ENCODE data around the gene MAPT.
A peak's percentile ranks its signal among the peaks of the same experiment; 100 is the strongest.

MAPT gene

DNA sequence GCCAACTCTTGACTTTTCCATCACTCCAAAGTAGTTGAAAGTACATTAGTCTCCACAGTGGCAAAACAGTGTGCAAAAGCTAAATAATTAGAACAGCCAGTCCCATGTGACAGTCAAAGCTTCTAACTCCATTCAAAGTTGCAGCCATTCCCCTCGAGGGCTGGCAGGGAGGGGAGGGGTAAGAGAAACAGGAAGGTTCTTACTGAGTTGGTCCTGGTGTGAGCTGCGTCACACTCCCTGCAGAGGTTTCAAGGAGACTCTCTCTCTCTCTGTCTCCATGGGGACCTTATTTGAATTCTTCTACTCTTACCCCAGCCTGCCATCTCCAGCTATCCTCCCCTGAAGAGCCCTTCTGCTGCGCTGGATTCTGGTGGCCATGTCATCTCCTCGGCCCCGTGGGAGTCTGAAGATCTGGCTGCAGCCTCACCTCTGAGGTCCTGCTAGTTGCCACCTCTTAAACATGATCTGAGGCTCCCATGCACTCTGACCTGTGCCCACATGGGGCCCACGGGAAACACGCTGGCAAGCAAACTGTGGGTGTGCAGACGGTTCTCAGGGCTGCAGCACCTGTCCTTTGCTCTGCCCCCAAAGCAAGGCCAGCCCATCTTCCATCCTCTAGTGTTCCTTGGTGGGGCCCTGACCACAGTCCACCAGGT is 81.4 kb downstream of the MAPT start:
- DNase-seq: peak; percentile 40

DNA sequence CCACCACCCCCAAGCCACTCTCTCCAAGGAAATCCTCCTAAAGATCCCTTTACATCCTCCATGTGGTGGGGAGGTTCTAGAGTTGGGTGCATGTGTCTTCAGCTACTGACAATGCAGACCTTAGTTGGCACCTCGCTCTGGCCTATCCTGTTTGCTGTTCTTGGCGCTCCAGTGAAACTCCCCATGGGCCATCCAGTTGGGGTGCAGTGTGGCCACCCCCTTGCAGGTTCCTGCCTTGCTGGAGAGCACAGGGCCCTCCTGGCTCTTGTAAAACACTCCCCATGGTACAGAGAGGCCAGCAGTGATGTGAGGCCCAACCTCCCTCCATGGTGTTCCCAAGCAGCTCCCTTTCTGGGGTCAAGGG is 82.0 kb downstream of the MAPT start:
- DNase-seq: no peak

DNA sequence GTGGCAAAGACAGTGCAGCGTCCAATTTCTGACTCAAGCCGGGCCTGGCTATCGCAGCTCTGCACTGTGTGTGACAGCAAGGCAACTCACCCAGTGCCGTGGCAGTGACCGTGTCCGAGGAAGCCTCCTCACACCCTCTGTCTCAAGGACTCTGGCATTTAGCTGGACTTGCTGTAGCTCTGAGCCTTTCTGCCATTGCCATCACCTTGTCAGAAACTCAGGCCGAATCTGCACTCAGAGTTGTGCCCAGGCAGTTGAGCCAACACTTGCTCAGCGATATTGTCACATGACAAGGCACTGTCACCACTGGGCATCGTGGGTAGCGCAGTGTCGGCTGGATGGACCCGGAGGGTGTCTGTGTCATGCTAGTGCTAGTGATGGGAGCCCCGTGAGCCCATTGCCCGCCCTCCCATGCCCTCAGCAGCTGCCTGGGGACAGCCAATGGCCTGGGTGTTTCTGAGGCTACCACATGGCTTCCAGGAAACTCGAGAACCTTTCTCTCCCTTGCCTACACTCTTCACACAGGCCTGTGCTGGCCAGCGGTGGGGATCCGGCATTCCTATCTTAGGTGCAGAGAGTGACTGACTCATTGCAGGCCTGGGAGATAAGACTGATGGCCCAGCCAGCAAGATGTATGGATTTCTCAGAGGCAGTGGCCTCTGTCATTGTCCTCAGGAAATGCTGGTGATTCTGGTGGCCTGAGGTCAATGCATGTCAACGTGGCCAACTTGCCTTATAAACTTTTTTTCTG is 82.6 kb downstream of the MAPT start:
- DNase-seq: no peak

DNA sequence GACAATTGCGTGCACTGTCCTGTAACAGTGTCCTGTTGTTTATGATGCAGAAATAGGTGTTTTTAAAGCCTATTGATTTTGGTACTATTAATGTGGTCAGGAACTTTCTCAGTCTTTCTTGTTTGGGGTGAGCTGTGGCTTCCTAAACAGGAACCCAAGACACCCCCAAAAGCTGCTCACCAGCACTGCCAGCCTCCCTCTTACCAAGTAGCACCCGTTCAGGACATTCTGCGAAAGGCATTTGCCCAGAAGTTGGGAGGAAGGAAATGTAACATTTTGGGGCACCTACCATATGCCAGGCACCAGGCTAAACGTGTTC is 83.1 kb downstream of the MAPT start:
- DNase-seq: no peak

DNA sequence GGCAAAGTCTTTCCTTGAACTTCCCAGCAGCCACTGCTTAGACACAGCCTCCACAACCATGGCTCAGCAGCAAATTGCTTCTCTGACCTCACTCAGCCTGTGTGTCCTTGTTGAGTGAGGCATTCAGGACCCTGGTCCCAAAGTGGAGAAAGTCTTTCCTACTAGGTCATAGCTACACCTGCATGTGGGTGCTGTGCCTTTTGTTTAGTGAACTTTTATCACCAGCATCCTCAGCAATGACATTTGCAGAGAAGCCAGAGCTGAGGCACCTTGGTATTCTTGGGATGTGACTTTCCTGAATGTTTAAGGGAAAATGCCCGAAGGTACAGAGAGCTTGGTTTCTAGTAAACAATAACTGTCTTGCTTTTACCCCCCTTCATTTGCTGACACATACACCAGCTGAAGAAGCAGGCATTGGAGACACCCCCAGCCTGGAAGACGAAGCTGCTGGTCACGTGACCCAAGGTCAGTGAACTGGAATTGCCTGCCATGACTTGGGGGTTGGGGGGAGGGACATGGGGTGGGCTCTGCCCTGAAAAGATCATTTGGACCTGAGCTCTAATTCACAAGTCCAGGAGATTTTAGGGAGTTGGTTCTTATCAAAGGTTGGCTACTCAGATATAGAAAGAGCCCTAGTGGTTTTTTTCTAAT is 83.7 kb downstream of the MAPT start:
- no peak for DNase-seq

DNA sequence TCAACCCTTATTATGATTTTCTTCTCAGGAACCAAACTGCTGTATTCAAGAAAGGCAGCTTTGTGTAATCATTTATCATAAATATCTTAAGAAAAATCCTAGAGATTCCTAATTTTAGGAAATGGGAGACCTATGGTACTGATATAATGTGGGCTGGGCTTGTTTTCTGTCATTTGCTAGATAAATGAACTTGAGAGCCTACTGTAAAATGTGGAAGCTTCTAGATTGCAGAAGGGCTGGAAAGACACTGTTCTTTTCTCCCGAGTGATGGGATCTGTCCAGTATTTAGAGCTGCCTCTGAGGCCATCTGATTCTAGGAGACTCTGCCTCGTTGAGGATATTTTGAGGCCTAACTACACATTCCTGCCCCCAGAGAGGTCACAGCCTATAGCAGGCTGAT is 84.8 kb downstream of the MAPT start:
- no peak for DNase-seq

DNA sequence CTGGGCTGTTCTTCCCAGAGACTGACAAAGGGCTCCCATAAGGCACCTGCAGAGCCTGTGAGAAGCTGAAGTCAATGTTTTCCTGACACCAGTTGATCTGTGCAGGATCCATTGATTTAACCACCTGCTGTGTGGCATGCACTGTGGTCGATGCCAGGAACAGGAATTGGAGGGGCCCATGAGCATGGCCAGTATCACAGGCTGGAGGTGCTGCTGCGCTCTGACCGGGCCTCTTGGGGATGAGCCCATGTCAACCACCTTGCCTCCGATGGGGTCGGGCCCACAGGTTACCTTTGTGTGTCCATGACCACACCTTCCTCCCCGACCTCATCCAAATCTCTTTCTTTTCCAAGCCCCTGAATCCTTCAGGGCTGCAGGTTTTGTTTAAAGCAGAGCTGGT is 86.5 kb downstream of the MAPT start:
- DNase-seq: no peak

DNA sequence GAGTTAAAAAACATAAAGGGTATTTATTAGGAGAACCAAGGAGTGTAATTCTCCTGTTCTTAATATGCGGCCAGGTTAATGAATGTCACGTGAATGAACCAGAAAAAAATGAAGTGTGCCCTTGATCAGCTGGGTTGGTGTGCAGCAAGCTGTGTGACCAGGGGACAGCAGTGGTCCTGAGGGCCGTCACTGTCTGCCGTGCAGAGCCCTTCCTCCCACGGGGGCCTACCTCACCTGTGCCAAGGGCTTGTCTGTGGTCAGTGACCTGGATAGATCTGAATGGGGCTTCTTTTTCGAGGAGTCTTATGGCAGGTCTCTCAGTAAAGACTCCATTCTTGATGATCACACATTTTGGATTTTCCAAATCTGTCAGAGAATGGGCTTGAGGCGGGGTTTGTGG is 87.0 kb downstream of the MAPT start:
- no peak for DNase-seq

DNA sequence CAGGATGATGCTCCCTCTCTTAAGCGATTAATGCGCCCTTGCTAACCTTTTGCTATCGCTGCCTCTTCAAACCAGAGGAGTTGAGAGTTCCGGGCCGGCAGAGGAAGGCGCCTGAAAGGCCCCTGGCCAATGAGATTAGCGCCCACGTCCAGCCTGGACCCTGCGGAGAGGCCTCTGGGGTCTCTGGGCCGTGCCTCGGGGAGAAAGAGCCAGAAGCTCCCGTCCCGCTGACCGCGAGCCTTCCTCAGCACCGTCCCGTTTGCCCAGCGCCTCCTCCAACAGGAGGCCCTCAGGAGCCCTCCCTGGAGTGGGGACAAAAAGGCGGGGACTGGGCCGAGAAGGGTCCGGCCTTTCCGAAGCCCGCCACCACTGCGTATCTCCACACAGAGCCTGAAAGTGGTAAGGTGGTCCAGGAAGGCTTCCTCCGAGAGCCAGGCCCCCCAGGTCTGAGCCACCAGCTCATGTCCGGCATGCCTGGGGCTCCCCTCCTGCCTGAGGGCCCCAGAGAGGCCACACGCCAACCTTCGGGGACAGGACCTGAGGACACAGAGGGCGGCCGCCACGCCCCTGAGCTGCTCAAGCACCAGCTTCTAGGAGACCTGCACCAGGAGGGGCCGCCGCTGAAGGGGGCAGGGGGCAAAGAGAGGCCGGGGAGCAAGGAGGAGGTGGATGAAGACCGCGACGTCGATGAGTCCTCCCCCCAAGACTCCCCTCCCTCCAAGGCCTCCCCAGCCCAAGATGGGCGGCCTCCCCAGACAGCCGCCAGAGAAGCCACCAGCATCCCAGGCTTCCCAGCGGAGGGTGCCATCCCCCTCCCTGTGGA is 88.6 kb downstream of the MAPT start:
- DNase-seq: no peak

DNA sequence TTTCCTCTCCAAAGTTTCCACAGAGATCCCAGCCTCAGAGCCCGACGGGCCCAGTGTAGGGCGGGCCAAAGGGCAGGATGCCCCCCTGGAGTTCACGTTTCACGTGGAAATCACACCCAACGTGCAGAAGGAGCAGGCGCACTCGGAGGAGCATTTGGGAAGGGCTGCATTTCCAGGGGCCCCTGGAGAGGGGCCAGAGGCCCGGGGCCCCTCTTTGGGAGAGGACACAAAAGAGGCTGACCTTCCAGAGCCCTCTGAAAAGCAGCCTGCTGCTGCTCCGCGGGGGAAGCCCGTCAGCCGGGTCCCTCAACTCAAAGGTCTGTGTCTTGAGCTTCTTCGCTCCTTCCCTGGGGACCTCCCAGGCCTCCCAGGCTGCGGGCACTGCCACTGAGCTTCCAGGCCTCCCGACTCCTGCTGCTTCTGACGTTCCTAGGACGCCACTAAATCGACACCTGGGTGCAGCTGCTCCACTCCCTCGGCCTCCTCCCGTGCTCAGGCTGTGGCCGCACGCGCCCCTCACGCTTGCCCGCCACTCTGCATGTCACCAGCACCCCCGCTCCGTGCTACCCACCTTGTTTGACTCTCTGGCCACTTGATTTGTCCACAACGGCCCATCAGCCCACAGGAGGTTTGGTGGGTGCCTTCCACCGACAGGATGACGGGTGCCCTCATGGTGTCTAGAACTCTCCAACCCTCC is 89.4 kb downstream of the MAPT start:
- no peak for DNase-seq

DNA sequence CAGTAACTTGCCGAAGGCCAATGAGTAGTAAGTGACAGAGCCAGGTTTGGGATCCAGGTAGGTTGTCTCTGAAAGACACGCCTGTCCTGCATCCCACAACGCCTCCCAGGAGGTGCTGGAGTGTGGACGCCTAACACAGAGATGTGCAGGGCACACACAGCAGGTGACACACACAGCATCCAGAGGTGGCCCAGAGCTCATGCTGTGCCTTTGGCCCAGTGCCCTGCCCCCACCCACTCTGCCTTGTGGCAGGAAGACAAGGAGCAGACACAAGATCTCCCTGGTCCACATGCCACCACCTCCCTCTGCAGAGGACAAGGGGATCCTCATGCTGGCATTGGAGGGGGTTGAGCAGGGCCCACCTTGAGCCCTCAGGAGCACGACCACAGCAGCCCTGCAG is 90.0 kb downstream of the MAPT start:
- no peak for DNase-seq

DNA sequence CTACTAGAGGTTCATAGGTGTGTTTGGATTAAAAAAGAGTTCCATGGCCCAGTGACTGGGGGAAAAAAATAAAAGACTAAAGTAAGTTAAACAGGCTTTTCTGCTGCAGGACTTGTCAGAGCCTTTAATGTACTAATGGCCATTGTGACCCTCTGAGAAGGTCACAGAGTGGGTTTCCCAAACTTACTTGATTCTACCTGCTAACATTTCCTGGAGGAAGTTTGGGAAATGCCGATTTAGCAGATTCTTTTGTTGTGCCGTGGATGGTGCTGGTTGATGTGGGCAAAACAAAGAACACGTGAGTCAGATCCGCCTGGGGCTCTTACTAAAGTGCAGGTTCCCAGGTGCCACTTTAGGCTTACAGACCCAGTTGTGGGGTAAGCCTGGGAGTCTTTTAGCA is 91.1 kb downstream of the MAPT start:
- no peak for DNase-seq

DNA sequence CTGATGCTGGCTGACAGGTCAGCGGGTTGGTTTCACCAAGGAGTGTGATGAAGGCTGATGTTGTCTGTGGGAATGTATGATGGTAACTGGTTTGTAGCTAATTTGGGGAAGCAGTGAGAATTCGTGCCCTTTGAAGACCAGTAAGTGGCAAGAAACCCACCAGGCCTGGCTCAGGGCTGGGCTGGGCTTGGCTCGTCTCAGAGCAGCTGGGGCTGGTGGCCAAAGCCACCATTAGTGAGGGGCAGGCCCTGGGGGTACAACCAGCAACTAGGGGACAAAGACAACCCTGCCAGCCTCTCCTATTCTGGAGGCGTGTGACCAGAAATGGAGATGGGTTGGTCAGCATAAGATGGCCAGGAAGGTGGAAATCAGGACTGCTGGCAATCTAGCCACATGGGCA is 91.7 kb downstream of the MAPT start:
- no peak for DNase-seq

DNA sequence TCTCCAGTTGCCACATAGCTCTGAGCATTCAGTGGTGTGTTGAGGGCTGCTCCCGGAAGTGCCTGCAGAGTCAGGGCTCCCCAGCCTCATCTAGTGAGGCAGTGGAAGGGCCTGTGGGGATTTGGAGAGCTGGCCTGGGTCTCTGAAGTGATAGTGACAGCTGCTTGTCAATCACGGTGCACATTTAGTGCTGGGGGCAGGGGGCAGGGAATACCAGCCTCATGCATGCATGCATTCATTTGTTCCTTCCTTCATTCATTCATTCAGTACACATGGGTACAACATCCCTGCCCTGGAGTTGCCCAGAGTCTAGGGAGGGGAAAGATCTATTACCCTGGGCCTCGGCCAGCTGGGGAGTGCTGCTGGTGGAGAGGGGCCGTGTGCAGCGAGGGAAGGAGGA is 93.4 kb downstream of the MAPT start:
- DNase-seq: no peak

DNA sequence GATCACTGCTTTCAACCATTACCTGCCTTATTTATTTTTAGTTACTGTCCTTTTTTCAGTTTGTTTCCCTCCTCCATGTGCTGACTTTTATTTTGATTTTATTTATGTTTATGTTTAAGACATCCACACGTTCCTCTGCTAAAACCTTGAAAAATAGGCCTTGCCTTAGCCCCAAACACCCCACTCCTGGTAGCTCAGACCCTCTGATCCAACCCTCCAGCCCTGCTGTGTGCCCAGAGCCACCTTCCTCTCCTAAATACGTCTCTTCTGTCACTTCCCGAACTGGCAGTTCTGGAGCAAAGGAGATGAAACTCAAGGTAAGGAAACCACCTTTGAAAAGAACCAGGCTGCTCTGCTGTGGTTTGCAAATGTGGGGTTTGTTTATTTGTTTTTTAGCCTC is 95.4 kb downstream of the MAPT start:
- DNase-seq: no peak

DNA sequence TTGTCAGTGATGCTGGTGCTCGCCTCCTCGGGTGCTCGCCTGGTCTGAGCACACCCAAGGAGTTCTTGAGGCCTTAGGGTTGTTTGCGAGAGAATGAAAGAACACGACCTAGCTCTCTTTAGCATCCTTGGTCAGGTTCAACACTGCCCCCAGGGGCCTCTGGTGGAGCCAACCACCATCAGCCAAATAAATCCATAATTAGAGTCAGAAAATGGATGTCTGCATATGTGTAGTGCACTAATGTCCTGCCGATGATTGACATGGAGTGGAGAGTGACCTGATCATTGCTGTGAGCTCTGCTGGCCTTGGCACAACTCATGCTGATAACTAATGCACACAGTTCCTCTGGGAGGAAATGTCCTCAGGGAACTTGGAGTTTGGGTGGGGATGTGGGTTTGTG is 96.5 kb downstream of the MAPT start:
- DNase-seq: no peak

DNA sequence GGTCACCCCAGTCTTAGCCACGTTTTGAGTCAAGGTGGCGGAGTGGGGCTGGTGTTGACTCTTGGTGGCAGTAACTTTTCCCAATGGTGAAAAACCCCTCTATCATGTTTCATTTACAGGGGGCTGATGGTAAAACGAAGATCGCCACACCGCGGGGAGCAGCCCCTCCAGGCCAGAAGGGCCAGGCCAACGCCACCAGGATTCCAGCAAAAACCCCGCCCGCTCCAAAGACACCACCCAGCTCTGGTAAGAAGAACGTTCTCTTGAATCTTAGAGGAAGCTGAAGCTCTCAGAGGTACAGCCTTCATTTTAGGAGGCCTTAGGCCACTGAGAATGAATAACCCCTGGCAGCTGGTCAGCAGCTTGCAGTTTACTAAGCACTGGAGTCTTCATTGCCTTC is 97.0 kb downstream of the MAPT start:
- no peak for DNase-seq

DNA sequence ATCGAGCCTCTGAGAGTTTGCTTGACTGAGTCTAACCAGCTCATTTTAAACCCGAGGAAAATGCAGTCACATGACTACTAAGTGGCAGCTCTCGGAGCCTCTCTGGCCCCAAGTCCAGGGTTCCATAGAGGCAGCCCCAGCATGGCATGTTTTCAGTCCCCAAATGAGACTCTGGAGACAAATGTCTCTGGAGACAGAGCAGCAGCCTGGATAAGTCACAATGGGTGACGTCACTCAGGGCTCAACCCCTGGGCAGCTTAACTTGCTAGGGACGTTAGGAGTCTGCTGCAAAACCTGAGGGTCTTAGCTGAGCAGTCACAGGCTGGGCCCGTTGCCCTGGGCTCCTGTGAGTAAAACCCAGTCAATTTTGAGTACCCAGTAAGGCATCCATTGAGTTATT is 97.8 kb downstream of the MAPT start:
- DNase-seq: peak; percentile 17

DNA sequence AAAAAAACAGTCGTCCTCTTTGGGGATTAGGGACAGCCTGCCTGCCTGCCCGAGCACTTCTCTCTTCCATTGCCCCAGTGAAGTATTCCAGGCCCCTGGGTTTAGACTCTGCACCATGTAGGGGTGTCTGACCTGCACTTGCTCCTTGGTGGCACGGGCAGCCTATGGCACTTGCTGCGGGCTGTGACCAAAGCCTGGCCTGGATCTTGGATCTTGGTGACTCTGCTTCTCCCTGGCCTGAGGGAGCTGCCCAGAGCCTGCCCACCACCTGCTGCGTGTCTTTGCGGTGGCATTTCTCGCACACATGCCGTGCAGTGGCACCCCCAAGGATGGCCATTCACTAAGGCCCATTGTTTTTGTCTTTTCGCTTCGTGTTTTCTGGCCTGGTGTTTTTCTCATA is 98.5 kb downstream of the MAPT start:
- DNase-seq: no peak

DNA sequence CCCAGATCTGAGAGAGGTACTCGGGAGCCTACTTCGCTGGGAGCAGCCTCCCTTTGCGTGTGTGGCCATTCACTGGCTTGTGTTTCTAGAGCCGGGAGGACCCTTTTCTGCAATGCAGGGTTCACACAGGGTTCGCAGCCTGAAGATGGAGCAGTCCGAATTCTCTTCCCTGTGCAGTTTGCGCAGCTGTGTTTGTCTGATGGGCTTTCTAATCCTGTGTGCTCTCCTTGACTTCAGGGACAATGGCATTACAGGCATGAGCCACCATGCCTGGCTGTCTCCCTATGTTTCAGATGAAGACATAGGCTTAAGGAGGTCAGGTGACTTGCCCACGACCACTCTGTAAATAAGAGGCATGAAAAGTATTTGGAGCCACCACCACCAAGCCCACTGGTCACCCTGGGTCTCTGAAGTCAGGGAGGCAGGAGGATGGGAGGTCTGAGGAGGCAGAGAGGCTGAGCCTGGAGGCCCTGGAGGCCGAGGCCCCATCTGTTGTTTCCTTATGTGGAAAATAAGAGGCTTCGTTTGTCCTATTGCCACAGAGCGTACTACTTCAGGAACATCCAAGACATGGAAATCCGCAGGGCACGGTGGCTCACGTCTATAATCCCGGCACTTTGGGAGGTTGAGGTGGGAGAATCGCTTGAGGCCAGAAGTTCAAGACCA is 99.7 kb downstream of the MAPT start:
- no peak for DNase-seq

DNA sequence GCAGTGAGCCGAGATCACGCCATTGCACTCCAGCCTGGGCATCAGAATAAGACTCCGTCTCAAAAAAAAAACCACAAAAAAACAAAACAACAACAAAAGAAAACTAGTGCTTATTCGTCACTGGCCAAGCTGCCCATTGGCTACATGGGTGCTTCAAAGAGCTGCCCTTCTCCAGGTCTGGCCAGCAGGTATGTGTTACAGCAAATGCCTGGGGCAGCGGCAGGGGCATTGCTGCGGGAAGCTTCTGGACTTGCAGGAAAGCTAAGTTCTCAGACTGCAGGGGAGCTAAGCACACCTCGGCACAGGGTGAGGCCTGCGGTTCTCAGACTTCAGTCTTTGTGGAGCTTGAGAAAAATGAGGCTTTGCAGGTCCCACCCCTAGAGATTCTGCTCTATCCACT is 100.6 kb downstream of the MAPT start:
- no peak for DNase-seq

DNA sequence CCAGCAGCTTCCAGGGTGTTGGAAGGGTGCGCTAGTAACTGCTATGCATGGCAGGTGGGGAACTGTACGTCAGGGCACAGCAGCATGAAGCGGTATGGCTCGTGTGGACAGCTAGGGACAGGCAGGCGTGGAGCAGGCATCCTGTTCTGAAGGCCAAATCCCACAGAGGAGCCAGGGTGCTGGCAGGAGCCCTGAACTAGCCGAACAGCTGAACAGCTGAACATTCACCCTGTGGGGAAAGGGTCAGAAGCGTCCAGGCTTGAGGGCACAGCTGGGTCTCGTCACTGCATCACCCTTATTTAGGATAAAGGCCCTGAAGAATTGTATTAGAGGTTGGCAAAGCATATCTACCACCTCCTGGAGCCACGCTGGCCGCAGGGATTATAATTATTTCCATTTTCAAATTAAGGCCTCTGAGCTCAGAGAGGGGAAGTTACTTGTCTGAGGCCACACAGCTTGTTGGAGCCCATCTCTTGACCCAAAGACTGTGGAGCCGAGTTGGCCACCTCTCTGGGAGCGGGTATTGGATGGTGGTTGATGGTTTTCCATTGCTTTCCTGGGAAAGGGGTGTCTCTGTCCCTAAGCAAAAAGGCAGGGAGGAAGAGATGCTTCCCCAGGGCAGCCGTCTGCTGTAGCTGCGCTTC is 101.4 kb downstream of the MAPT start:
- DNase-seq: no peak
